SU-DHL-6 (cell line): ENCODE measurements around the gene ETV6.

Source experiments
- H2AFZ ChIP-seq: fragments of 200-600 bp; sonication (generic); 2 replicates; pipeline ENCODE4 v1.6.1; 2014; ENCODE audit warnings: low read depth, mild to moderate bottlenecking, moderate library complexity, mixed read lengths, antibody characterized with exemption, low read length; ENCODE audit not compliant: severe bottlenecking
- H3F3A ChIP-seq: fragments of 200-600 bp; shearing (Covaris generic); 2 replicates; pipeline ENCODE4 v1.6.0; 2016; ENCODE audit warnings: antibody characterized with exemption, mild to moderate bottlenecking; ENCODE audit not compliant: insufficient read depth
- H3K27ac ChIP-seq: fragments of 200-600 bp; sonication (generic); 2 replicates; pipeline ENCODE4 v1.5.1; 2016; ENCODE audit warnings: low read depth, mild to moderate bottlenecking, low read length, moderate library complexity, mixed read lengths
- H3K27me3 ChIP-seq: fragments of 200-600 bp; sonication (generic), shearing (Covaris generic); 2 replicates; pipeline ENCODE4 v1.6.0; 2014; ENCODE audit warnings: mild to moderate bottlenecking, low read length
- H3K36me3 ChIP-seq: fragments of 200-600 bp; sonication (generic); 2 replicates; pipeline ENCODE4 v1.6.1; 2014; ENCODE audit warnings: mild to moderate bottlenecking, low read length, mixed read lengths
- H3K4me2 ChIP-seq: fragments of 300-600, 200-600 bp; shearing (Covaris generic), sonication (generic); 2 replicates; pipeline ENCODE4 v1.6.0; 2014; ENCODE audit warnings: low read length, low read depth, mild to moderate bottlenecking; ENCODE audit not compliant: poor library complexity, severe bottlenecking
- H3K4me3 ChIP-seq: fragments of 200-600 bp; sonication (generic); 2 replicates; pipeline ENCODE4 v1.5.1; 2014; ENCODE audit warnings: antibody characterized with exemption, low read length, mild to moderate bottlenecking, mixed read lengths; ENCODE audit not compliant: insufficient read depth, poor library complexity, severe bottlenecking
- H3K79me2 ChIP-seq: fragments of 200-600 bp; sonication (generic); 2 replicates; pipeline ENCODE4 v1.6.1; 2014; ENCODE audit warnings: mild to moderate bottlenecking, low read length, moderate library complexity; ENCODE audit not compliant: insufficient read depth
- H3K9ac ChIP-seq: fragments of 200-600 bp; sonication (generic); 2 replicates; pipeline ENCODE4 v1.7.0; 2014; ENCODE audit warnings: mild to moderate bottlenecking, low read length
- H3K9me2 ChIP-seq: fragments of 200-600 bp; sonication (generic); replicated peaks from 2 replicates; pipeline ENCODE4 v1.6.1; 2014; ENCODE audit warnings: low read length; ENCODE audit not compliant: insufficient read depth
- H3K9me3 ChIP-seq: fragments of 200-600 bp; sonication (generic); 2 replicates; pipeline ENCODE4 v1.6.1; 2014; ENCODE audit warnings: low read length, mixed read lengths; ENCODE audit not compliant: insufficient read depth
- H4K20me1 ChIP-seq: fragments of 200-600 bp; sonication (generic); 2 replicates; pipeline ENCODE4 v1.6.1; 2014; ENCODE audit warnings: low read depth, mild to moderate bottlenecking, antibody characterized with exemption, low read length, moderate library complexity, mixed read lengths
- CTCF ChIP-seq: fragments of 200-600 bp; sonication (generic); IDR thresholded peaks from one replicate; pipeline ENCODE4 v1.5.1; 2017; ENCODE audit warnings: antibody characterized with exemption, mild to moderate bottlenecking, low read length, moderate library complexity; ENCODE audit not compliant: insufficient read depth, poor library complexity, severe bottlenecking
- EZH2phosphoT487 ChIP-seq: fragments of 200-600 bp; sonication (generic), shearing (Covaris generic); conservative IDR thresholded peaks from 2 replicates; pipeline ENCODE4 v1.6.1; 2018; ENCODE audit warnings: mild to moderate bottlenecking, antibody characterized with exemption, low read length, moderate library complexity, mixed read lengths

The ETV6 gene

DNA sequence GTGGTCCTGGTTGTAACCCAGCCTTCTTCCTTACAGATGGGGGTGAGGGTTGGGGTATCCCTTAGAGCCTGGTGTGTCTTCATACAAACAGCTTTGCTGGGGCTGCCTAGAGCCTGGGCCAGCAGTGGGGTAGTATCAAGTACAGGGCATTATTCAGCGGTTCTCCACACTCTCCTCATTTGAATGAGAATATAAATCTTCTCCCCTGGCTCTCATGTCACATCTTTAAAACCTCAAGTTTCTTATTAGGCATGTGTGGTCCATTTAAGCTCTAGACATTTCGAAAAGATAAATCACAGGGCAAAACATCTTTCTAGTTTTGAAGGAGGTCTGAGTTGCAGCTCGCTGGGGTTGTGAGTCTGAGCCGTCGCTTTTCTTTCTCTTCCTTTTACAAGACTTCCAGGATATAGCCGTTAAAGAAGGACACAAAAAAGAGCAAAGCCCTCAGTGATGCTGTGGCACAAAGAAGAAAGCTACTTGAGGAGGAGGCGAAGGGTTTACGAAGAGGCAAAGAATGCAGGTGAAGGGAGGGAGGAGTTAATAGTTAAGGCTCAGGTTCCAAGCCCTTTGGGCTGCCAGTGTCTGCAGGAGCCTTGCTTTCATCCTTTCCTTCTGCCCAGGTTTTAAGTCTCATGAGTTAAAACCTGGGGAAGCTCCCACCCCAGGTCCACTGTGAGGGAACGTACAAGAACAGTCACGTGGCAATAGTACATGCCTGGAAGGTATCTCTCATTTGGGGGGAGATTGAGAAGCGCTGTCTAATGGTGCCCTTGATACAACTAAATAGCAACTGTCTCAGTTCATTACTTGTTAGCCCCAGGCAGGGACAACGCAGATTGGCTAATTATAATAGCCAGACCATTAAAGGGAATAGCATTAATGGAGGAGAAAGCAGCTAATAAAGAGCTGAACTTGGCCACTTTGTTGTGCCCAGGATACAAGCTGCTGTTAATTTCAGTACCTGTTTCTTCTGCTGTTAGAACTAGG, 94.2 kb downstream of the ETV6 start:
- no peaks in the 10 kb centered on the region for H3F3A ChIP-seq
- H2AFZ ChIP-seq: no peak overlapping the region
- no peak overlapping the region for H3K4me2 ChIP-seq
- H3K9ac ChIP-seq: no peak overlapping the region
- H4K20me1 ChIP-seq: no peaks in the 10 kb centered on the region
- H3K79me2 ChIP-seq: no peaks in the 10 kb centered on the region
- no peak overlapping the region for H3K4me3 ChIP-seq
- H3K27ac ChIP-seq: no peak overlapping the region
- no peaks in the 10 kb centered on the region for H3K9me2 ChIP-seq
- no peaks in the 10 kb centered on the region for H3K9me3 ChIP-seq
- no peaks in the 10 kb centered on the region for H3K27me3 ChIP-seq
- no peaks in the 10 kb centered on the region for H3K36me3 ChIP-seq
- TF ChIP-seq CTCF (no peak), EZH2phosphoT487 (no peak)

GRCh38 chr12:11744410-11744801, 94.9 kb downstream of the ETV6 start:
- Histone ChIP-seq H3K4me3 (no peak overlapping the region), H3K79me2 (no peaks in the 10 kb centered on the region)
- TF ChIP-seq EZH2phosphoT487 (no peak), CTCF (no peak)

DNA sequence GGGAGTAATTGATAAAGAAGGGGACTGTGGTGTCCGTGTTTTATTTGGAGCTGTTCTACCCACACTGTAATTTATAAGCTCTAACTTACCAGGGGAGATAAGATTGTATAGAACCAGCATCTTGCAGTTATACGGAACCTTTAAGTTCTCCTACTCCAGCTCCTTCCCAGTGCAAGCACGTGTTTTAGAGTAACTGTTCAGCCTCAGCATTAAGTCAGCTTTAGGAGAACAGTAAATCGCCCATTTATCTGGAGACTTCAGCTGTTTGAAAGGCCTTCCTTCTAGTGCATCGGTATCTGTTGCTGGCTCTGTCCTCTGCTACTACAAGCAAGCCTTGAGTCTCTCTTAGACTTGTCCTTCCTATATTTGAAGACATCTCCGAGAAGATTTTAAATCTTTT, 95.6 kb downstream of the ETV6 start:
- H3K9me3 ChIP-seq: no peaks in the 10 kb centered on the region
- no peak overlapping the region for H3K4me2 ChIP-seq
- no peak overlapping the region for H2AFZ ChIP-seq
- TF ChIP-seq CTCF: no peak
- no peak for TF ChIP-seq EZH2phosphoT487
- H3K4me3 ChIP-seq: no peak overlapping the region
- no peaks in the 10 kb centered on the region for H3K79me2 ChIP-seq
- no peaks in the 10 kb centered on the region for H3K27me3 ChIP-seq
- H4K20me1 ChIP-seq: no peaks in the 10 kb centered on the region
- no peaks in the 10 kb centered on the region for H3F3A ChIP-seq
- no peaks in the 10 kb centered on the region for H3K9me2 ChIP-seq
- no peak overlapping the region for H3K9ac ChIP-seq
- H3K27ac ChIP-seq: no peak overlapping the region
- H3K36me3 ChIP-seq: no peaks in the 10 kb centered on the region

More at GRCh38 chr12:11744410-11744801, 94.9 kb downstream of the ETV6 start:
- Histone ChIP-seq H3K27me3 (no peaks in the 10 kb centered on the region), H3K9ac (no peak overlapping the region), H3K36me3 (no peaks in the 10 kb centered on the region), H3K4me2 (no peak overlapping the region), H3K9me2 (no peaks in the 10 kb centered on the region), H4K20me1 (no peaks in the 10 kb centered on the region), H3F3A (no peaks in the 10 kb centered on the region), H3K9me3 (no peaks in the 10 kb centered on the region), H3K27ac (no peak overlapping the region), H2AFZ (no peak overlapping the region)
